Skin epidermis (tissue), 12 donors: Measurements from ENCODE around the gene TP53I11.
A peak's percentile ranks its signal among the peaks of the same experiment; 100 is the strongest.

Source experiments
- H3K27ac ChIP-seq, 21 experiments: fragments of 200-600 bp; sonication (generic) in 11 of 21; one replicate each; pipeline ENCODE4 v1.5.0; 2020; ENCODE audit warnings: mild to moderate bottlenecking in 3 of 21, inconsistent platforms in 2 of 21, moderate library complexity in 2 of 21
- H3K4me3 ChIP-seq, 7 experiments: fragments of 200-600 bp; sonication (generic) in 2 of 7; one replicate each; pipeline ENCODE4 v1.5.0; 2020; ENCODE audit warnings: inconsistent platforms in 2 of 7, mild to moderate bottlenecking in 2 of 7, moderate library complexity in 1 of 7

TP53I11 gene

GRCh38 chr11:44943118-44943517 lies 7.6 kb downstream of the TP53I11 start:
- H3K27ac ChIP-seq = peak overlapping the region in 4 of 21 experiments; percentile 6 to 39 (median 12)
- H3K4me3 ChIP-seq = no peak overlapping the region

DNA sequence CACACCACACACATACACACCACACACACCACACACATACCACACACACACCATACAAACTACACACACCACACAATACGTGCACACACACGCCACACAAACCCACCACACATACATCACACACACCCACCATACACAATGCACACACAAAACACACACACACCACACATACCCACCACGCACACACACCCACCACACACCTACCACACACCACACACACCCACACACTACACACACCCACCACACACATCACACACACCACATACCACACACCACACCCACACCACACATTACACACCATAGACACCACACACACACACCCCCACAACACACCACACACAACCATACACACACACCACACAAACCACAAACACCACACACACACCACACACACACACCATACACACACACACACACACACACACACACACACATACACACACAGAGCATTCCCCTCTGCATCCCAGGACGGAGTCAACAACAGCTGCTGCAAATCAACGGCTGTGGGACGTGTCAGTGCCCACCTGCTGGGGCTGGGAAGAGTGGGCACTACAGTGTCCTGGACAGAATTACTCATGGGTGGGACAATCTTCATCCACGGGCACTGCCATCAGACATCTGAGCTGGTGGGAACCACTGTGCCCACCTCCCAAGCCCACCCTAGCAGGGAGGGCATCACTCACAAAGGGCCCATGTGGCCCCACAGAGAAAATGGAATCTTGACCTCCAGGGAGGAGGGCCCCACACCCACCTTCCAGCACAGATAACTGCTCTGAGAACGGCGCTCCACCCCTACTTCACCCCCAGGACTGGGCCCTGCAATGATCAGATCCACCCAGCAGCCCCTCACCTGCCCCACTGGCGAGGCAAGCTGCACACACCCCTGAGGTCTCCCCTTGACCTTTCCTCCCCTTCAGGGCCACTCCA lies 8.4 kb downstream of the TP53I11 start:
- Histone ChIP-seq H3K27ac (peak overlapping the region in 2 of 21 experiments; percentile 1 to 6), H3K4me3 (no peak overlapping the region)

- Histone ChIP-seq H3K4me3 (no peak overlapping the region), H3K27ac (peak overlapping the region in 1 of 21 experiments; percentile 38)
Measured at GRCh38 chr11:44941259-44942021, 9.2 kb downstream of the TP53I11 start.

GRCh38 chr11:44940835-44941234 lies 9.8 kb downstream of the TP53I11 start:
- H3K4me3 ChIP-seq = no peak overlapping the region
- peak overlapping the region in 2 of 21 experiments; percentile 27 to 38 for H3K27ac ChIP-seq

- H3K4me3 ChIP-seq = no peak overlapping the region
- peak overlapping the region in 1 of 21 experiments; percentile 38 for H3K27ac ChIP-seq
Measured at GRCh38 chr11:44940404-44940803, 10.3 kb downstream of the TP53I11 start.

DNA sequence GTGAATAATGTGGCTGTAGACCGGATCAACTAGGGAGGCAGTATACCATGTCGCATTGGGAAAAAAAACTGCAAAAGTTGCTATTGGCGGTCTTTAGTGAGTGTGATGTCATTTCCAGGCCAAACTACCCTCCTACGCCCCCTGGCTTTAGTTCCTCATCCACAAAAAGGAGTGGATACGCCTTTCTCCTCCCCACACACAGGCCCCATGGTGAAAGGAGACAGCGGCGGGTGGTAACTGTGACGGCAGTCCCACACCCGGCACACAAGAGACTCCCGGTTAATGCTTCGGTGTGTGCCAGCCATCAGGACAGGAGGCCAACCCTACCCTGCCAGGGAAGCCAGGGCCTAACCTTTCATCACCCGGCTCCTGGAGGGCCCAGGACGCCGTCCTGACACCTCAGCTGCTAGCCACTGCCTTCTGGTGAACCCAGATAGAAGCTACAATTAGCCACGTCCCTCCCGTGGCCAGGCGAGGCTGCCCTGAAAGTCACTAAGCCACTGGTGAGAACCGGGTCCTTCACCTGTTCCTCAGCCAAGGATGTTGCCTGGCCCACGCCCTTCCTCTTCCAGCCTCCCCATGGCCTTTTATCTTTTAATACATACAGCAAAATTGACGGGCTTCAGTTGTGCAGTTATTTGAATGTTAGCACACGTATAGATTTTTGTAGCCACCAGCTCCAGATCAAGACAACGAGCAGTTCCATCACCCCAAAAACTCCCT lies 10.8 kb downstream of the TP53I11 start:
- Histone ChIP-seq H3K4me3 (no peak overlapping the region), H3K27ac (peak overlapping the region in 3 of 21 experiments; percentile 46 to 69 (median 51))

DNA sequence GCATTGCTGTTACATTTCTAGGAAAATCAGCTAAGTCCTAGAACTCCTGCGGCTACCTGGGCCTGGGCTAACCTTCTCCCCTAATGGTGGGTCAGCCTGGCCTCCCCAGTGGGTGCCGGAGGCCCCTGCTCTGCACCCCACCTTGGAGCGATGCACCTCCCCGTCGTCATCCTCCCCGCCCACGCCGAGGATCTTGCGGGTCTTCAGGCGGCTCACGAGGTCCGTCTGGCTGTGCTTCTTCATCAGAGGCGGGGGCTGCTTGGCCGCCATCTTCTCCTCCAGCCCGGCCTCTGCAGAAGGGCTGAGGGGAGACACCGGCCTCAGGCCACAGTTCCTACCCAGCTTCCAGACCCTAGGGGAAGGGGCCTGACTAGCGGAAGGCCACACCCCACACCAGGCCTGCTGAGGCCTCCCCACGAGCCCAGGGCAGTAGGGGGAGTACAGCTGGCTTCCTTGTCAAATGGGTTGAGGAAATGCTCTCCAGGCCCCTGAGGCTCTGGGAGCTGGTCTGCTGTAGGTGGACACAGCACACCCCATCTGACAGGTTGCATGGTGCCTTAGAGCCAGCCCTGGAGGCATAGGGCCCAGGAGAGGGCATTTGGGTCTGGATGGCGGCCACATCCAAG lies 12.5 kb downstream of the TP53I11 start:
- Histone ChIP-seq H3K27ac (no peak overlapping the region), H3K4me3 (no peak overlapping the region)

DNA sequence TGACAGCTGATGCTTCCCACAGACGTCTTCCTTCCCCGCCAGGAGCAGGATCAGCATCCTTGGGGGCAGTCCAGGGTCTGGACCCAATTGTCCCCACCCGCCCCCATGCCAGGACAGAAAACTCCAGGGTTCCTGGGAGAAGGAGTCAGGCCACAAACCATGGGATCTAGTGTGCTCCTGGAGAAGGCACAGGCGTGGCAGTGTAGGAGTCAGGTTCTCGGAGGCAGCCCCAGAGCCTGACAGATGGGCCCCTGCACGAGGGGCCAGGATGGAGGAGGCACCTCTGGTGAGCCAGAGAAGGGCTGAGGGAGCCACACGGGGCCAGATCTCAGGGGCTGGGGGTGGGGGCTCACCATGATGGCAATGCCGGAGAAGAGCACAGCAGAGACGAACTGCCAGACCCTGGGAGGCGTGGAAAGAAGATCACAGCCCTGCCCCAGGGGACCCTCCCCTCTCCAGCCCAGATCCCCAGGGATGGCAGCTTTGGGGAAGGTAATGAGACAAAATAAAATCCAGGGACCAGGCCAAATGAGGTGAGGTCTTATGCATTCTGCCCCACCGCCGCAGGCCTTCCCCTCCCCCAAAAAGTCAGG lies 13.6 kb downstream of the TP53I11 start:
- H3K4me3 ChIP-seq = no peak overlapping the region

GRCh38 chr11:44936525-44936924 lies 14.2 kb downstream of the TP53I11 start:
- Histone ChIP-seq H3K27ac (no peak overlapping the region), H3K4me3 (no peak overlapping the region)

More for the DNA sequence above, 13.6 kb downstream of the TP53I11 start:
- H3K27ac ChIP-seq = no peak overlapping the region

DNA sequence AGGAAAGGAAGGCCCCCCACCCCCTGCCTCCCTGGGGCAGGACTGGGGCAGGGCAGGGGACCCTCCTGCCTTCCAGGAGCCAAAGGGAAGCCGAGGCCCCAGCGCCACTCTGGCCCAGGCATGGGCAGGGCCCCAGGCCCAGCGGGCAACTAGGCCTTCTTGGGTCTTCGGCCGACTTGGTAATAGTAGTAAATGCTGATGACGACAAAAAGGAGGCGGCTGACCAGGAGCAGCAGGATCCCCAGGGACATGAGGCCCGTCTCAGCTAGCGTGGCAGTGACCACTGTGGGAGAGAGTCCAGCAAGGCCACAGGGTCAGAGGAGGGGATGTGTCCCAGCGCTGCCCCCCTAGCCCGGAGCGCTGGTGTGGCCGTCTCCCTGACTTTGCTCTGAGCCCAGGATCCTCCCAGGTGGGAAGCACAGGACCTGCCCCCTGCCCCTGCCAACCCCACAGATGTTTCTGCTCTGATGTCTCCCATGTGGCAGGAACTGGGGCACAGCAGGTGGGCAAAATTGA lies 15.9 kb downstream of the TP53I11 start:
- no peak overlapping the region for H3K27ac ChIP-seq
- no peak overlapping the region for H3K4me3 ChIP-seq

DNA sequence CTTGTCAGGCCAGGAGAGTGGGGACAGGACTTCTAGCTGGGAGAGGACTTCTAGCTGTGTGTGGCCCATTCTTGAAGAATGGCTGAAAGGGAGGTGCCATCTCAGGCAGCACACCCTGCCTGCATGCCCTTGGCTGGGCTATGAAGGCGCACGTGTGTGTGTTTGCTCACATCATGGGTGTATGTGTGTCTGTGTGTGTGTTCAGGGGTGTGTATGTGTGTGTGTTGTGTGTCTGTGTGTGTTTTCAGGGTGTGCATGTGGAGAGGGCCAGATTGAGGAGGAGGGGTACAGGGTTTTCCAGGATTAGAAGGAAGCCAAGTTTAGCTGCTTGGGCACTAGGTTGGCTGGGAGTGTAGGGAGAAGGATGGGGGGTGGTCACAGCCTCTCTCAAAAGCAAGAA lies 16.6 kb downstream of the TP53I11 start:
- Histone ChIP-seq H3K4me3 (no peak overlapping the region), H3K27ac (no peak overlapping the region)

GRCh38 chr11:44931466-44931865 lies 19.2 kb downstream of the TP53I11 start:
- Histone ChIP-seq H3K27ac (no peak overlapping the region), H3K4me3 (no peak overlapping the region)

DNA sequence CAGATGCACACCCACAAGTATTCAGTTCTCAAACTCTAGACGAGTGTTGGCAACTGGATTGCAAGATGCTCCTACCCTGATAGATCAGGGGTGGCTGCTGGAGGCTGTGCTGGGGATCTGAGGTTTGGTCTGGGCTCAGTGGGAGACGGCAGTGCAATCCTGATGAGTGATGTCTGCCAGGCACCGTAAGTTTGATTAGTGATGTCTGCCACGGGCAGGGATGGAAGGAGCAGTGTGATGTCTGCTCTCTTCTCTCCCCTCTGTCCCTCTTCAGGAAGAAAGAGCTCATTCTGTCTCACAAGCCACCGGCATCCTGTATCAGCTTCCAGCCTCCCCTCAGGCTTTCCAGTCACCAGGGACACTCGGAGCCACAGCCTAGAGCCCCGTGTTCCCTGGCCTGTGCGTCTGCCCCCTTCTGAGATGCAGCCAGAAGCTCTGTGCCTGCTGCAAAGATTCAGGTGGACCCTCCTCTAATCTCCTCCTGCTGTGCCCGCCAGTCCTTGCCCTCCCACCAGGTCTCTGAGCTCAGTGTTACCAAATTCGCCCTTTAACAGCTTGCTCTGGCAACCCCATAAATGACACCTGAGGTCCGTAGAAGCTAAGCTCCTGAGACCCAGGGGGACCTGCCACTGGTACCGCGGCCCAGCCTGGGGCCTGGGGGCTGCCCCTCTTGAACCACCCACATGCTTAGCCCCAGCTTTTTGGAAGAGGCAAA lies 19.9 kb downstream of the TP53I11 start:
- no peak overlapping the region for H3K4me3 ChIP-seq
- H3K27ac ChIP-seq = no peak overlapping the region

DNA sequence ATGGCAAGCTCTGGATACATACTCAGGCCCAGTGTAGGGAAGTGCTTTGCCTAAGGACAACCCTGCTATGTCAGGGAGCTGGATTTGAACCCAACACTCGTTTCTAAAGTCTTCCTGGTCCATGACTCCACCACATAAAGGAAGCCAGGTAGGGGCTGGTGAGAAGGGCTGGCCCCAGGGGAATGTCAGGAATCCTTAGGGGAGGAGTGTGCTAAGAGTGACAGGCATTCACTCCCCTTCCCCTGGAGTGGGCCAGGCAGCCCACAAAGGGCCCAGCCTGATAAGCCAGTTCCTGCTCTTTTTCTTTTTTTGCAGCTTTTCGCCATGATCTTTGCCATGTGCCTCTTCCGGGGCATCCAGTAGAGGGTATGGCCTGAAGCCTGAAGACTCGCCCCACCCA lies 21.9 kb downstream of the TP53I11 start:
- H3K4me3 ChIP-seq = no peak overlapping the region
- H3K27ac ChIP-seq = no peak overlapping the region

DNA sequence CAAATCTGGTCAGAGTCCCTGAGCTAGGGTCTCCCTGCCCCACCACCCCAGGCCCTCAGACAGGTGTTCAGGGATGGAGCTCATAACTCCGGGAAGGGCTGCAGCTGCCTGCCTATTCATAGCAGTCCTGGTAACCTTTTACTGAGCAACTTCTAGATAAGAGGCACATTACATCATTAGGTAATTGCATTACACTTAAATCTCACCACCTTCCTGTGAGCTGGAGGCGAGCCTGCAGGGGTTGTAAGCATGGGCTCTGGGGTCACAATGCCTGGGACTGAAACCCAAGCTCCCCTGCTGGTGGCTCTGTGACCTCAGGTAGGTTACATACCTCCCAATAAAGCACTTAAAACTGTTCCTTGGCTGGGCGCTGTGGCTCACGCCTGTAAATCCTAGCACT lies 22.5 kb downstream of the TP53I11 start:
- H3K4me3 ChIP-seq = no peak overlapping the region
- no peak overlapping the region for H3K27ac ChIP-seq

DNA sequence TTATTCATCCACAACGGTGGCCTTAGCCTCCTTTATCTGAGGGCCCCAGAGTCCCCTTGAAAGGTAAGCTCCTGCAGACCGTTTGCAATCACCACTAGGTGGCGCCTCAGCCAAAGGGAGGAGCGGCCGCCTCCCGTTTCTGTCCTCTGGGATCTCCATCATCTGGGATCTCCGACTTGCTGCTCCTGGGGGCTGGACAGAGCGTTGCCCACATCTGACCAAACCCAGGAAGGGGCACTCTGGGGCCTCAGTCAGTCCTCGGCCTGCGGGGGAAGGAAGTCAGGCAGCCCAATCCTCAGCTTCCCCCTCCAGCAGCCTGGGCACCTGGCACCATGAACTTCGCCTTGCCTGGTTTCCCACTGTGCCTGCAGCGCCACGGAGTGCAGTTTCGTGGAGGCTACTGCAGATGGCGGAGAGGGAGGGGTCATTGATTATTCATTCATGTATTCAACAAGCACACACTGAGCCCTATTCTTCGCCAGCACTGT lies 23.5 kb downstream of the TP53I11 start:
- Histone ChIP-seq H3K4me3 (no peak overlapping the region), H3K27ac (no peak overlapping the region)

GRCh38 chr11:44926036-44926435 lies 24.6 kb downstream of the TP53I11 start:
- Histone ChIP-seq H3K27ac (no peak overlapping the region), H3K4me3 (no peak overlapping the region)

DNA sequence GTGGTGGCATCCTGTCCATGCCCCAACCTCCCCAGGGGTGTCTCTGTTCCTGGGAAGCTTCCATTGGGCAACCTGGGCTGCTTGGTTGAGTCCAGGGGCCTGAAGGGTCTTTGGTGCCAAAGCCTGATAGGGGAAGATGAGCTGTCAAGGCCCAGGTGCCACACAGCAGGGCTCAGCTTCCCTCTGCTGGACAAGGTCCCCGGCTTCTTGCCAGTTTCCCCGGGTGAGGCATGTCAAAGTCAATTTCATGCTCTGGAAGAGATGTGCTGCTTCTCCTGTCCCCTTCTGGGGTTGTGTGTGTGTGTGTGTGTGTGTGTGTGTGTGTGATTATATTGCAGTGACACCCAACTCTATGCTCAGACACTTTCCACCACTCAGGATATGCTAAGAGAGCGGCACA lies 26.9 kb downstream of the TP53I11 start:
- no peak overlapping the region for H3K4me3 ChIP-seq
- no peak overlapping the region for H3K27ac ChIP-seq
